HG02623 (cell line): ENCODE data around the gene ZNF705A.
"Not testable (repeated sequence)": the region's sequence is repeated elsewhere in the genome, so short reads cannot be mapped to it uniquely, and the experiment has no call there.

Experiments used
- ATAC-seq: cut with Tn5 transposase; IDR thresholded peaks from one replicate; pipeline ENCODE4 v1.9.1; 2021; ENCODE audit warnings: moderate library complexity; ENCODE audit not compliant: unreplicated experiment

ZNF705A gene

GRCh38 chr12:8183346-8183745 lies 26.5 kb downstream of the ZNF705A start:
- ATAC-seq = not testable (repeated sequence)

- not testable (repeated sequence) for ATAC-seq
Observed at GRCh38 chr12:8184206-8184605, 27.4 kb downstream of the ZNF705A start.

- not testable (repeated sequence) for ATAC-seq
Observed at GRCh38 chr12:8188088-8188487, 31.3 kb downstream of the ZNF705A start.

DNA sequence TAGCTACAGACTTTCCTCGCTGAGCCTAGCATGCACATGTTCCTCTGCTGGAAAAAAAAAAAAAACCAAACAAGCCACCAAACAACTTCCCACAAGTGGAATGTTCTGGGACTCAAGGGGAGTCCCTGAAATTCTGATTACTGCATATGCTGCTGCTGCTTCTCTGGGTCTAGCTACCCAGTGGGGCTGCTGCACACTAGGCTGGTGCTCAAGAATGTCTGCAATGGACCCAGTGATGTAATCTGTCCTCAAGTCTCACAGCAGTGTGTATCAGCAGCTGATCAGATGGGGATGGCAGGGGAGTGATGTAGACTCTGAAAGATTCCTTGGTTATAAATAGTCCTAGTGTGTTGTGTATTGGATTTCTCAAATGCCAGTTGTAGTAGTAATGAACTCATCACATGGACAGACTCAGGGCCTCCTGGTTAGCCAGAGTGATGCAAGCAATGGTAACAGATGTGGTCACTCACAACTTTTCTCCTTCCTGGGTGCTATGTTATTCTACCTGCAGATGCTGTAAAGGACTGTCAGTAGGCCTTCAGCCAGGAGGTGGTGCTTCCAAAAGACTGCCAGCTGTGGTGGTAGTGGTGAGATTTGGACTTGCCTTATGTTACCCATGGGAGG lies 41.0 kb downstream of the ZNF705A start:
- not testable (repeated sequence) for ATAC-seq

- ATAC-seq = not testable (repeated sequence)
Observed at GRCh38 chr12:8218711-8219382, 62.0 kb downstream of the ZNF705A start.

- not testable (repeated sequence) for ATAC-seq
Observed at GRCh38 chr12:8221375-8221774, 64.6 kb downstream of the ZNF705A start.

- ATAC-seq = not testable (repeated sequence)
Observed at GRCh38 chr12:8221844-8222243, 65.0 kb downstream of the ZNF705A start.

DNA sequence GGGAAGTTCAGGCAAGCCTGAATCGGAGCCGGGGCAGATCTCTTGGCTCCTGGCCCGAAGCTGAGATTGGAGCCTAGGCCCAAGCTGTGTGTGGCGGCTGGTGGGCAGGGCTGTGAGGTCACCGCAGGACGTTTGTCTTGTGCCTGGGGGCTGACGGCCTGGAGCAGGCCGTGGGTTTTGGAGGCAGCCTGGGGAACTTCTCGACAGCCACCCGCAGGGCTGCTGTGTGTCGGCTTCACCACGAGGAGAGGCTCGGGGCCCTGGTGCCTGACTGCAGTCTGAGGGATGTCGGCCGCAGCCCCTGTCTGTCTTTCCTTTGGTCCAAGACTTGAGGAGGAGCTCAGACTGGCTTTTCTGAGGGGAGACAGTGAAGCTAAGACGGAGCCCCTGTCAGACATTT lies 65.5 kb downstream of the ZNF705A start:
- not testable (repeated sequence) for ATAC-seq

DNA sequence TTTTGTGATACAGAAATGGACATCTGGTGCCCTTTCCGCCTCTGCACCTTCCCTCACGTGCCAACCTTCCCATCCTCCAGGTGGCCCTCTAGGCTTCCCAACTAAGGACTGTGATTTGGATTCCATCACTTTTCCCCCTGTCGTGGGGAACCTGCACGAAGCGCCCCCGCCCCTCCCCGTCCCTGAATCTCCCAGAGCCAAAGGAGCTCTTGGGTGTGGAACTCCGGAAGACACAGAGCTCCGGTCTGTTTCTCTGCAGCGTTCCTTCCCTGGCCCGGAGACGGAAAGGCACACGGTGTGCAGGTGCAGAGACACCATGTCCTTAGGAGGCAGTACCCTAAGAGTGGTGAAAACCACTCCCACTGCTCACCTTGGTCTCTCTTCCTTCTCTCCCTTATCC lies 66.8 kb downstream of the ZNF705A start:
- not testable (repeated sequence) for ATAC-seq

GRCh38 chr12:8224782-8225181 lies 68.0 kb downstream of the ZNF705A start:
- not testable (repeated sequence) for ATAC-seq

DNA sequence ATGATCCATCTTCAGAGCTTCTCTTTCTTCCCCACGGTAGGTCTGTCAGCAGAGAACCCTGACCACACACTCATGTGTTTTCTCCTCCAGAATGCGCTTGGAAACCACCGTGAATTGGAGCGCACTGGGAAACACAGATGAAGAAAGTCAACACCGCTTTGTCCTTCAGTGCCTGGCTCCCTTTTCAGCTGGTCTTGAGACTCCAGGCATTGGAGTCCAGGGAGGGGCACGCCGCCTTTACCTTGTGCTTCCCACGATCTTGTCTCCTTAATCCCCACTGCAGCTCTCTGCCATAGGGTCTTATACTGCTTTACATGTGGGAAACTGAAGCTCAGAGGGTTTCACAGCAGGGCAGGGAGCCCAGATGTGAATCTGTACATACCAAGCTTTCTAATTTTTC lies 69.5 kb downstream of the ZNF705A start:
- ATAC-seq = no peak

DNA sequence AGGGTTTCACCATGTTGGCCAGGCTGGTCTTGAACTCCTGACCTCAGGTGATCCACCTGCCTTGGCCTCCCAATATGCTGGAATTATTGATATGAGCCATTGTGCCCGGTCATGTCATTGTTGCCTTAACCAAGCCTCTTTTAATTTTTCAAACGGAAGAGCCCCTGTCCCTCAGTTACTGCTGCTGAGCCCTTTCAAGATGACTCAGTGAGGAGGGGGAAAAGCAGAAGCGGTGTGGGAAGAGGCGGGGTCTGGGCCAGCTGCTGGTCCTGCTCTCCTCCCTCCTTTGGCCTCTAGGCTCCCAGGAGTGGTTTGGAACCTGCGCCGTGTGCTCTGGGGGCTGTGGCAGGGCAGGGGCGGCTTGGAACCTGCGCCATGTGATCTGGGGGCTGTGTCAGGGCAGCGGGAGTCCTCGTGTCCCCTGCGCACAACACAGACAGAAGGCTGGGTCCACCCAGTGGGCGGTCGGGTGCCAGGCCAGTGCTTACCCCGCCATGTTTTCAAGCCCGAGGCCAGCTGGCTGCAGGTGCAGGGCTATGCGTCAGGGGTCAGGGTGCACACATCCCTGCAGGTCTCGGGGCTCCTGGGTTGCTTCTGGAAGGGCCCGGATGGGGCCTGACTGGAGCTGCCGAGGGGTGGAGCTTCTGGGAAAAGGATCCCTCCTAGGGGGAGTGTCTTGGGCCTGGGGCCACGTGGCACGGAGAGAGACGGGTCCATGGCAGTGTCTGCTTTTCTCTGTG lies 70.3 kb downstream of the ZNF705A start, which contains the start of gene FAM90A1:
Gene FAM90A1 (minus strand): TSS at position 627 of the 740 bp plus-strand sequence. CDS start 2,786 bp downstream, outside the sequence.
- ATAC-seq = not testable (repeated sequence)

DNA sequence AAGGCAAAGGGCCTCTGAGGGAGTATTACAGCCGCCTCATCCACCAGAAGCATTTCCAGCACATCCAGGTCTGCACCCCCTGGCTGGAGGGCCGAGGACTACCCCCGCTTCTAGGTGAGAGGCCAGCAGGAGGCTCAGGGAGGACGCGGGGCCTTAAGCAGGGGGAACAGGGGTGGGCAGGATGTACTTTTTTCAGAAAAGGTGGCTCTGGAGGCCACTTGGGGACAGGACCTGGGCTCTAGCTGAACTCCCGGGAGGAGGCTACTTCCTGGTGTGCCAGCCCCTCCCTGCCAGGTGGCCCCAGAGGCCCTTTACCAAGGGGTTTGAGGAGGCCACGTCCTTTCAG lies 70.9 kb downstream of the ZNF705A start:
- not testable (repeated sequence) for ATAC-seq

GRCh38 chr12:8228607-8229006 lies 71.8 kb downstream of the ZNF705A start:
- ATAC-seq = not testable (repeated sequence)

DNA sequence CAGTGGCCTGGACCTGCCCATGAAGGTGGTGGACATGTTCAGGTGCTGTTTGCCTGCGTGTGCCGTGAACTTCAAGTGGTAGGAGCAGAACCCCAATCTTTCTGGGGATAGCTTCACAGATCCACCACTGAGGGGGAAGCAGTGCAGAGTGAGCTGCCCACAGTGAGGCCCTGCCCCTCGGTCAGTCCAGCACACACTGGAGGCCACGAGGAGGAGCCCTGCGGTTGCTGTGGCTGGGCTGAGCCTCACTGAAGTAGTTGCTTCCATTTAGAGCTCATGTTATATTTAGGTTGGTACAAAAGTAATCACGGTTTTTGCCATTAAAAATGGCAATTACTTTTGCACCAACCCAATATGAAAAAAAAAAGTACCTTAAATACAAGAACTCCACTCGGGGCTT lies 72.7 kb downstream of the ZNF705A start:
- not testable (repeated sequence) for ATAC-seq
